Parathyroid adenoma (tissue), 2 donors: ENCODE measurements around the gene RELN.

Experiments used
- H2AFZ ChIP-seq: fragments of 300-600 bp; sonication (generic); one replicate; pipeline ENCODE4 v1.7.0; 2017; ENCODE audit warnings: antibody characterized with exemption, mild to moderate bottlenecking
- H3K27ac ChIP-seq: fragments of 300-600 bp; sonication (generic); one replicate; pipeline ENCODE4 v1.7.0; 2017
- H3K27me3 ChIP-seq: fragments of 300-600 bp; sonication (generic); one replicate; pipeline ENCODE4 v1.7.0; 2017; ENCODE audit warnings: low read length; ENCODE audit not compliant: control insufficient read depth, insufficient read depth
- H3K36me3 ChIP-seq: fragments of 300-600 bp; sonication (generic); one replicate; pipeline ENCODE4 v1.7.0; 2017; ENCODE audit warnings: low read length; ENCODE audit not compliant: control insufficient read depth, insufficient read depth
- H3K4me1 ChIP-seq: fragments of 300-600 bp; sonication (generic); one replicate; pipeline ENCODE4 v1.7.0; 2017; ENCODE audit warnings: control low read depth
- H3K4me2 ChIP-seq: fragments of 300-600 bp; sonication (generic); one replicate; pipeline ENCODE4 v1.7.0; 2017; ENCODE audit warnings: low read length
- H3K4me3 ChIP-seq: fragments of 300-600 bp; sonication (generic); one replicate; pipeline ENCODE4 v1.7.0; 2017; ENCODE audit warnings: low read depth, low read length
- H3K79me2 ChIP-seq: fragments of 300-600 bp; sonication (generic); one replicate; pipeline ENCODE4 v1.7.0; 2017; ENCODE audit warnings: control low read depth
- H3K9ac ChIP-seq: fragments of 300-600 bp; sonication (generic); one replicate; pipeline ENCODE4 v1.7.0; 2017; ENCODE audit warnings: mild to moderate bottlenecking
- H3K9me3 ChIP-seq: fragments of 300-600 bp; sonication (generic); one replicate; pipeline ENCODE4 v1.7.0; 2017; ENCODE audit warnings: low read length; ENCODE audit not compliant: control insufficient read depth
- TF ChIP-seq, protein P1 (sequence below): fragments of 300-600 bp; sonication (generic); IDR thresholded peaks from one replicate; pipeline ENCODE4 v1.7.0; 2017; ENCODE audit warnings: antibody characterized with exemption, mild to moderate bottlenecking
- donor health status: primary hyperparathyroidism.

Gene RELN

DNA sequence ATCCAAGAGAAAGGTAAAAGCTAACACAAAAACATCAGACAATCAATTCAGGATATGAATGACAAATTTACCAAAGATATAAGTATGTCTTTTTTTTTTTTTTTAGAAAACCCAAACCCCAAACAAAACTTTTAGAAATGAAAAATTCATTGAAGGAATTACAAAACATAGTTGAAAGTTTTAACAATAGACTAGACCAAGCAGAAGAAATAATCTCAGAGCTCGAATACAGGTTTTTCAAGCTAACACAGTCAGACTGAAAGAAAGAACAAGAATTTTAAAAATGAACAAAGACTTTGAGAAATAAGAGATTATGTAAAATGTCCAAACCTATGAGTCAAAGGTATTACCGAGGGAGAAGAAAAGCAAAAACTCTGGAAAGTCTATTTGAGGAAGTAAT, 345.1 kb downstream of the RELN start:
- Histone ChIP-seq H3K79me2 (no peaks in the 10 kb centered on the region), H3K36me3 (no peaks in the 10 kb centered on the region), H3K27ac (no peak overlapping the region), H2AFZ (no peak overlapping the region), H3K4me2 (no peak overlapping the region), H3K4me1 (no peaks in the 10 kb centered on the region), H3K9ac (no peak overlapping the region), H3K27me3 (no peaks in the 10 kb centered on the region), H3K4me3 (no peak overlapping the region), H3K9me3 (no peaks in the 10 kb centered on the region)
- TF ChIP-seq, protein P1, sequence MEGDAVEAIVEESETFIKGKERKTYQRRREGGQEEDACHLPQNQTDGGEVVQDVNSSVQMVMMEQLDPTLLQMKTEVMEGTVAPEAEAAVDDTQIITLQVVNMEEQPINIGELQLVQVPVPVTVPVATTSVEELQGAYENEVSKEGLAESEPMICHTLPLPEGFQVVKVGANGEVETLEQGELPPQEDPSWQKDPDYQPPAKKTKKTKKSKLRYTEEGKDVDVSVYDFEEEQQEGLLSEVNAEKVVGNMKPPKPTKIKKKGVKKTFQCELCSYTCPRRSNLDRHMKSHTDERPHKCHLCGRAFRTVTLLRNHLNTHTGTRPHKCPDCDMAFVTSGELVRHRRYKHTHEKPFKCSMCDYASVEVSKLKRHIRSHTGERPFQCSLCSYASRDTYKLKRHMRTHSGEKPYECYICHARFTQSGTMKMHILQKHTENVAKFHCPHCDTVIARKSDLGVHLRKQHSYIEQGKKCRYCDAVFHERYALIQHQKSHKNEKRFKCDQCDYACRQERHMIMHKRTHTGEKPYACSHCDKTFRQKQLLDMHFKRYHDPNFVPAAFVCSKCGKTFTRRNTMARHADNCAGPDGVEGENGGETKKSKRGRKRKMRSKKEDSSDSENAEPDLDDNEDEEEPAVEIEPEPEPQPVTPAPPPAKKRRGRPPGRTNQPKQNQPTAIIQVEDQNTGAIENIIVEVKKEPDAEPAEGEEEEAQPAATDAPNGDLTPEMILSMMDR: no peak

DNA sequence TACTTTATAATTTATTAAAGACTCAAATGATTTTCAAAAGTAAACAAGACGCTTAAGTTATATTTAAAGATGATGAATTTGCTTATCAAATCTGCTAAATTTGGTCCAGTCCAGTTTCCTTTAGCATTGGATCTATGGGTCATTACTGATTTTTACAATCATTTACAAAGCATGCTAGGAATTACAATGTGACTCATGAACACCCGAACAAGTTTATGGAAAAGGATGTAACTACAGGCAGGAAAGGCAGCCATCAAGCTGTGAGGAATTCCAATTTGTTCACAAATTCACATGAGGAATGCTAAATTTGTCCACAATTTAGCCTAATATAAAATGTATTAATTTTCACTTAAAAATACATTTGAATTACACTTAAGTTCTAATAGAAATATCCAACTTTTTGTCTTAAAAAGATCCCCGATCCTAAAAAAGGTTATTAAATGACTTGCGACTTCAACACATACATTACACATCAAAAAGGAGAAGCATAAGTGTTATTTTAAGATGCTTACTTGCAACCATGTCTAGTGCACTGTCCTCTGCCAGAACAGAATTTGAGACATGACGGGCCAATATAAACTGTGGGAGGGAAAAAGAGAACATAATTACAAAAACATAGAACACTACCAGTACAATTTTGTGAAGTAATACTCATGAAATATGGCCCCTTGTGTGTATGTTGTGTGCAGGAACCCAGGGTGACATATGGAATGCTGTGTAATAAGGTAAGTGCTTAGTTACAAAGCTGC, 349.3 kb downstream of the RELN start:
- TF ChIP-seq, protein P1: no peak
- no peaks in the 10 kb centered on the region for H3K27me3 ChIP-seq
- no peaks in the 10 kb centered on the region for H3K79me2 ChIP-seq
- H2AFZ ChIP-seq: no peak overlapping the region
- H3K9me3 ChIP-seq: no peaks in the 10 kb centered on the region
- no peak overlapping the region for H3K4me3 ChIP-seq
- no peak overlapping the region for H3K9ac ChIP-seq
- H3K27ac ChIP-seq: no peak overlapping the region
- H3K4me1 ChIP-seq: no peaks in the 10 kb centered on the region
- H3K36me3 ChIP-seq: no peaks in the 10 kb centered on the region
- no peak overlapping the region for H3K4me2 ChIP-seq

DNA sequence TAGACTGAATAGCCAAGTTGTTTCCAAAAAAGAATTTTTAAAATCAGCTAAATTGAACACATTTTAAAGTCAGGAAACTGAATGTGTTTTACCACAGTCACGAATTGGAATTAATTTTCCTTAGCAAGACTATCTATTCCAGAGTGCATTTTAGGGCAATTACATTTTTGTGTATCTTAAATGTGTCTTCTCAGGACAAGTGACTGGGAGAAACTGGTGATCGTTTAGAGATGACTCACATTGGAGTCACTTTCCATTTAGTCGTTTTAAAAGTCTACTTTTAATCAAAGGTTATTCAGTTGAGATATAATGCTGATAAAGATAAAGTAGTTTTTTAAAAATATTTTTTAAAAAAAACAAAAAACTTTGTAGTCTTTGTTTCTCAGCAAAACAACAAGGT, 351.7 kb downstream of the RELN start:
- H3K27me3 ChIP-seq: no peaks in the 10 kb centered on the region
- no peak overlapping the region for H3K27ac ChIP-seq
- H3K36me3 ChIP-seq: no peaks in the 10 kb centered on the region
- no peak overlapping the region for H3K9ac ChIP-seq
- H3K4me1 ChIP-seq: no peaks in the 10 kb centered on the region
- no peaks in the 10 kb centered on the region for H3K79me2 ChIP-seq
- TF ChIP-seq, protein P1: no peak
- H3K4me3 ChIP-seq: no peak overlapping the region
- no peak overlapping the region for H3K4me2 ChIP-seq
- no peaks in the 10 kb centered on the region for H3K9me3 ChIP-seq
- no peak overlapping the region for H2AFZ ChIP-seq

DNA sequence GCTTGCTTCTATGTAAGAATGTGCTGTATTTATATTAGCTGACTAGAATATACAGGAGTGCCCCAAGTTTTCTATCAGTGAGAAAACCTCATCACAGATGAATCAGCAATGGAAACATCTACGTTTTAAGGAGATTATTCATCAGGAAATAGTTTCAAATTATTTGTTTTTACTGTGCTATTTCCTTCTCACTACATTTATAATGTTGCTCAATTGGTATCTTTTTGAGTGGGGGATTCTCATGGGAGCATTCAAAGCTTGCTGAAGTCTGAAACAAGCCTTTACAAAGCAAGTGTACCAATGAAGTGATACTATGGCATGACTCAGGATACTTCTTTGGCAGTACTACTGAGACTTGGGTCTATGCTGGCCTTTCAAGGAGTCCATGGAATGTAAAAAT, 352.4 kb downstream of the RELN start:
- Histone ChIP-seq H3K36me3 (no peaks in the 10 kb centered on the region), H3K4me2 (no peak overlapping the region), H3K27me3 (no peaks in the 10 kb centered on the region), H3K79me2 (no peaks in the 10 kb centered on the region), H3K4me1 (no peaks in the 10 kb centered on the region), H3K9ac (no peak overlapping the region), H2AFZ (no peak overlapping the region), H3K9me3 (no peaks in the 10 kb centered on the region), H3K4me3 (no peak overlapping the region), H3K27ac (no peak overlapping the region)
- TF ChIP-seq, protein P1: no peak

DNA sequence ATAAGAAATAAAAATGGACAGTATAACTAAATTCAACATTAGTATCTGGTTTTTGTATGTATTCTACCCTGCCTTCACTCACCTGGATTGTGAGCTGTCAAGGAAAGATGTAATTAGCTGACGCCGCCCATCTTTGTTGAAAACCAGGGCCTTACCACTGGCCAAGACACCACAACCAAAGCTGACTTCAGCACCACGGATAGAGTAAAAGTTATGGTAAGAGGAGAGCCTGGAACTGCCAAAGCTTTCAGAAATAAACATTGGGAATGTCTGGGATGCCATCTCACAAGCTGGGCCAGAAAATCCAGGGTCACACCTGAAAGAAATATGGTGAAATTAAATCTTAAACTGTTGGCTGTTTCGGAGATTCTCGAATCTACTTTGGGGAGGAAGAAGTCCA, 353.3 kb downstream of the RELN start:
- Histone ChIP-seq H3K27me3 (no peaks in the 10 kb centered on the region), H3K4me1 (no peaks in the 10 kb centered on the region), H2AFZ (no peak overlapping the region), H3K9ac (no peak overlapping the region), H3K4me2 (no peak overlapping the region), H3K79me2 (no peaks in the 10 kb centered on the region), H3K36me3 (no peaks in the 10 kb centered on the region), H3K9me3 (no peaks in the 10 kb centered on the region), H3K4me3 (no peak overlapping the region), H3K27ac (no peak overlapping the region)
- TF ChIP-seq, protein P1: no peak
